Fibroblast of pulmonary artery (primary cell): ENCODE data around the gene STXBP6.

Source experiments
- DNase-seq: peaks from one replicate; pipeline ENCODE4 v3.0.0-alpha.2; 2010; ENCODE audit warnings: low read depth
- H3K4me3 ChIP-seq: replicated peaks from 2 replicates; pipeline ENCODE4 v1.5.1; 2011; ENCODE audit warnings: low read depth, mild to moderate bottlenecking, control low read depth, low read length, moderate library complexity
- CTCF ChIP-seq: IDR thresholded peaks from 2 replicates; pipeline ENCODE4 v1.5.1; 2011; ENCODE audit warnings: mild to moderate bottlenecking, control low read depth, low read length, inconsistent platforms; ENCODE audit errors: missing control alignments

Gene STXBP6

GRCh38 chr14:25001156-25001555, 48.8 kb downstream of the STXBP6 start:
- no peak overlapping the region for H3K4me3 ChIP-seq
- TF ChIP-seq CTCF, result no peak
- DNase-seq, result peak; percentile 53

- no peak for DNase-seq
- TF ChIP-seq CTCF, result no peak
- no peak overlapping the region for H3K4me3 ChIP-seq
Measured at GRCh38 chr14:24999157-24999556, 50.8 kb downstream of the STXBP6 start.

GRCh38 chr14:24996930-24997725, 52.8 kb downstream of the STXBP6 start:
- TF ChIP-seq CTCF, result no peak
- DNase-seq, result peak; percentile 19
- H3K4me3 ChIP-seq, result no peak overlapping the region

- DNase-seq, result no peak
- H3K4me3 ChIP-seq, result no peak overlapping the region
- TF ChIP-seq CTCF, result no peak
Measured at GRCh38 chr14:24995016-24995415, 54.9 kb downstream of the STXBP6 start.

GRCh38 chr14:24993631-24994030, 56.3 kb downstream of the STXBP6 start:
- no peak for DNase-seq
- no peak for TF ChIP-seq CTCF
- H3K4me3 ChIP-seq, result no peak overlapping the region

GRCh38 chr14:24992624-24993360, 57.2 kb downstream of the STXBP6 start:
- no peak for TF ChIP-seq CTCF
- no peak for DNase-seq
- no peak overlapping the region for H3K4me3 ChIP-seq
